Measurements from ENCODE around the gene RAB34.
A peak's percentile ranks its signal among the peaks of the same experiment; 100 is the strongest.

RAB34 gene

DNA sequence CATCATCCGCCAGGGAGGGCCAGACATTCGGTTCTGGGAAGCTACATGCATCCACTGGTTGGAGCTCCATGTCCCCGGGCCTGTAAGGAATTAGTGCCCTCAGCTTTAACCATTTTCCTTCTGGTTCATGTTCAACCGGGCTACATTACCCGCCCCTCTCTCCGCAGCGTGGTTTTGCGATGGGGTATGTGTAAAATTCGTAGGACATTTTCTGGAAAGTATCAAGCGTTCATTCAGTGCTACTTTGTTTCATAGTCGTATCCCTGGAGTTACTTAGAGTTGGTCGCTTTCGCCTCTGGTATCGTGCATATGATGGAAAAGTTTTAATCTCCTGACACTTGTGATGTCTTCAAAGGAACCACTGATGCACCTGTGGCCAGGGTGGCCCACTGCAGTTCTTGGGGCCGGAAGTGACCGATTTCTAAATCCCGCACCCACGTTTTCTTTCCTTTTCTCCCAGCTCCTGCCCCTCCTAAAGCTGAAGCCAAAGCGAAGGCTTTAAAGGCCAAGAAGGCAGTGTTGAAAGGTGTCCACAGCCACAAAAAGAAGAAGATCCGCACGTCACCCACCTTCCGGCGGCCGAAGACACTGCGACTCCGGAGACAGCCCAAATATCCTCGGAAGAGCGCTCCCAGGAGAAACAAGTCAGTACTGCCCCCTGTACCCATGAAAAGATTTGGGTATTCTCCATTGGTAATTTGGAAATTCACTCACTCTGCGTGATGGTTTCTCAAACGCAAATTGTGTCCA lies 2.8 kb upstream of the RAB34 start:
- H3K4me2 ChIP-seq (ENCODE audit: low read depth, low read length, poor library complexity, severe bottlenecking): peak overlapping the region; percentile 97
- H3K9me2 ChIP-seq (replicated peaks; ENCODE audit: insufficient read depth, low read length): no peaks in the 10 kb centered on the region
- no peaks in the 10 kb centered on the region for H3K9me3 ChIP-seq (ENCODE audit: insufficient read depth, low read length)
- H4K20me1 ChIP-seq (ENCODE audit: low read depth, low read length): 0 out of 2 replicates have a peak, but pooled peaks cover 4% of the 10 kb centered on the region
- H3F3A ChIP-seq (ENCODE audit: insufficient read depth): peaks cover 53% of the 10 kb centered on the region
- H3K9ac ChIP-seq (ENCODE audit: low read length): peak overlapping the region; percentile 96
- H2AFZ ChIP-seq (ENCODE audit: low read depth, low read length, severe bottlenecking): no peak overlapping the region
- H3K79me2 ChIP-seq (ENCODE audit: insufficient read depth, low read length): peaks cover 39% of the 10 kb centered on the region
- H3K4me3 ChIP-seq (ENCODE audit: insufficient read depth, low read length, poor library complexity, severe bottlenecking): peak overlapping the region; percentile 77
- peaks cover 23% of the 10 kb centered on the region for H3K36me3 ChIP-seq (ENCODE audit: low read length)
- no peak for TF ChIP-seq EZH2phosphoT487 (conservative IDR thresholded peaks at IDR 0.05; ENCODE audit: low read length)
- TF ChIP-seq CTCF (IDR thresholded peaks at IDR 0.05; ENCODE audit: insufficient read depth, low read length, poor library complexity, severe bottlenecking): no peak
- H3K27me3 ChIP-seq (ENCODE audit: low read length): no peaks in the 10 kb centered on the region
- H3K27ac ChIP-seq (ENCODE audit: low read depth, low read length): peak overlapping the region; percentile 100

DNA sequence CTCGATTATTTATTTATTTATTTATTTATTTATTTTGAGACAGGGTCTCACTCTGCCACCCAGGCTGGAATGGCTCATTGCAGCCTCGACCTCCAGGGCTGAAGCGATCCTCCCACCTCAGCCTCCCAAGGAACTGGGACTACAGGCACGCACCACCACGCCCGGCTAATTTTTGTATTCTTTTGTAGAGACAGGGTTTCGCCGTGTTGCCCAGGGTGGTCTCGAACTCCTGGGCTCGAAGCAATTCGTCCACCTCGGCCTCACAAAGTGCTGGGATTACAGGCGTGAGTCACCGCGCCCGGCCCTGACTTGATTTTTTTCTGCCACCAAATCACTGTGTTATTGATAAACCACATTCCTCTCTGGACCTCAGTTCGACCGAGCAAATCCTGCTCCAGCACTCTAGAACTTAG lies 1.4 kb upstream of the RAB34 start:
- Histone ChIP-seq H3K9me3 (ENCODE audit: insufficient read depth, low read length) (no peaks in the 10 kb centered on the region), H3K9ac (ENCODE audit: low read length) (peak overlapping the region; percentile 96), H3K79me2 (ENCODE audit: insufficient read depth, low read length) (peaks cover 34% of the 10 kb centered on the region), H3K27ac (ENCODE audit: low read depth, low read length) (peak overlapping the region; percentile 100; the same call in 1 of the 2 replicates), H3F3A (ENCODE audit: insufficient read depth) (peaks cover 39% of the 10 kb centered on the region), H3K36me3 (ENCODE audit: low read length) (peaks cover 23% of the 10 kb centered on the region), H3K4me3 (ENCODE audit: insufficient read depth, low read length, poor library complexity, severe bottlenecking) (peak overlapping the region; percentile 77), H3K27me3 (ENCODE audit: low read length) (no peaks in the 10 kb centered on the region), H4K20me1 (ENCODE audit: low read depth, low read length) (0 out of 2 replicates have a peak, but pooled peaks cover 4% of the 10 kb centered on the region), H2AFZ (ENCODE audit: low read depth, low read length, severe bottlenecking) (peak overlapping the region; percentile 69), H3K4me2 (ENCODE audit: low read depth, low read length, poor library complexity, severe bottlenecking) (peak overlapping the region; percentile 97), H3K9me2 (replicated peaks; ENCODE audit: insufficient read depth, low read length) (no peaks in the 10 kb centered on the region)
- TF ChIP-seq EZH2phosphoT487 (conservative IDR thresholded peaks at IDR 0.05; ENCODE audit: low read length): no peak
- no peak for TF ChIP-seq CTCF (IDR thresholded peaks at IDR 0.05; ENCODE audit: insufficient read depth, low read length, poor library complexity, severe bottlenecking)

GRCh38 chr17:28718333-28719020 lies 809 bp upstream of the RAB34 start:
- Histone ChIP-seq H3K27ac (ENCODE audit: low read depth, low read length) (no peak overlapping the region), H3K9ac (ENCODE audit: low read length) (no peak overlapping the region), H3K4me3 (ENCODE audit: insufficient read depth, low read length, poor library complexity, severe bottlenecking) (no peak overlapping the region)

More at GRCh38 chr17:28718333-28719020, 809 bp upstream of the RAB34 start:
- Histone ChIP-seq H4K20me1 (ENCODE audit: low read depth, low read length) (0 out of 2 replicates have a peak, but pooled peaks cover 4% of the 10 kb centered on the region), H3K9me3 (ENCODE audit: insufficient read depth, low read length) (no peaks in the 10 kb centered on the region), H3K36me3 (ENCODE audit: low read length) (peaks cover 21% of the 10 kb centered on the region), H3K4me2 (ENCODE audit: low read depth, low read length, poor library complexity, severe bottlenecking) (peak overlapping the region; percentile 97), H3K79me2 (ENCODE audit: insufficient read depth, low read length) (peaks cover 34% of the 10 kb centered on the region), H3K27me3 (ENCODE audit: low read length) (no peaks in the 10 kb centered on the region), H2AFZ (ENCODE audit: low read depth, low read length, severe bottlenecking) (no peak overlapping the region), H3F3A (ENCODE audit: insufficient read depth) (peaks cover 34% of the 10 kb centered on the region), H3K9me2 (replicated peaks; ENCODE audit: insufficient read depth, low read length) (no peaks in the 10 kb centered on the region)
- no peak for TF ChIP-seq CTCF (IDR thresholded peaks at IDR 0.05; ENCODE audit: insufficient read depth, low read length, poor library complexity, severe bottlenecking)
- TF ChIP-seq EZH2phosphoT487 (conservative IDR thresholded peaks at IDR 0.05; ENCODE audit: low read length): no peak

Measured in SU-DHL-6 (cell line).